Measurements from ENCODE around the gene FAM131A. TPM values are rescaled to one million over a fixed set of nuclear protein-coding genes. Genes with fewer than 3 reads are reported as not detected.

FAM131A gene
- polyA plus RNA-seq, 1 donor = 9.9 TPM

DNA sequence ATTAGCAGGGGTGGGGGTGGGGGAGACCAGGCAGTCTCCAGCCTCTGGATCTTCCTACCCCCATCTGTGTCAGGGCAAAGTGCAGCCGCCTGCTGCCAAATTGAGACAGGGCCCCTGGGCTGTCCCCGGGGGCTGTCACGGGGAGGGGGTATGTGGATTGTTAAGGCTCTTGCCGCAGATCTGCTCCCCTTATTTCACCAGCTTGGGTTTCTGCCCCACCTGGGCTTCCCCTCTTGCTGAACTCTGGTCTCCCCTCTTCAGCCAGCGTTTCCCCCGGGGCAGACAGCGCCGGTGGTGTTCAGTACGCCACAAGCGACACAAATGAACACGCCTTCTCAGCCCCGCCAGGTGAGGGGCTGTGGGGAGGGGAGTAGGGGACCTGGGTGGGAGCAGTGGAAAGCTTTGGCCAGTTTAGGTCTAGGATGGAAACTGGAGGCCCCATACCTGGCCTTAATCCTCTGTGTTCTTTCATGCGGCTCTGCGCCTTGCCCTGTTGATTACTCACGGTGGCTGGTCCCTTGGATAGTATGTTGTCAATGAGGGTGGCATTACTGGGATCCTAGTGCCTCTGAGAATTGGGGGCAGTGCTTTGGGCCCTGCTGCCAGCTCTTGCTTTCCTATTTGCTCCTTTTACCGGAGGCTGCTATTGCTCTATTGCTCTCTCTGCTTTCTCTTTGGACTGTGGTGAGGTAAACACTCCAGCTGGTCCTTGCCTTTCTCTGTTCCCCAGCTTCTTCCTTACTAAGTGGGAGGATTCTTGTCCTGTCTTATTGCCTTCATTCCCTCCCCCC lies 21.3 kb upstream of the FAM131A start:
- no peak for DNase-seq

DNA sequence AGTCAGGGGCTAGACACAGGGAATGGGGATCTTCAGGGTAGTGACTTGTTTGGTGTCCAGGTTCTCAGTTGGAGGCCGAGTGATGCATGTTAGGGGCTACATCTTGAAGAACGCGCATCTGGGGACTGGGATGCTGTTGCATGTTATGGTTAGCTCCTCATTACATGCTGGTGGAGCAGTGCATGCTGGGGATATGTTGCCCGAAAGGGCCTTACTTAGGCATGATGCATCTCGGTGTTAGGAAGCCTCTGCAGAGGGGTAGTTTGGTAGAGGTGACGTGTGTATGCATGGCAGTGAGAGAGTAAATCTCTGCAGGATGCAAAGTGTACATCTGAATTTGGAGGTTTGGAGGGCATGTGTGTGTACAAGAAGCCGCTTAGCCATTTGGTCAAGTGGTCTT lies 20.6 kb upstream of the FAM131A start:
- no peak for DNase-seq

- DNase-seq = no peak
Observed at GRCh38 chr3:184317201-184317600, 20.2 kb upstream of the FAM131A start.

DNA sequence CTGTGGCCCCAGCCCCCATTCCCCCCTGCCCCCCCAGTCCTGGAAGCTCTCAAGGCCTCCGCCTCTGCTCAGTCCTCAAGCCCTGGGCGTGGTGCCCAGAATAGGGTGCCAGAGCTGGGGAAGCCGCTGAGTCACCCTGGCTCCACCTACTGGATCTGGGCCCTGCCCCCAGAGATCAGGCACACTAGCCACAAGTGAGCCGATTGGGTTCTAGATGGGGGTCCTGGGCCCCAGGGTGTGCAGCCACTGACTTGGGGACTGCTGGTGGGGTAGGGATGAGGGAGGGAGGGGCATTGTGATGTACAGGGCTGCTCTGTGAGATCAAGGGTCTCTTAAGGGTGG lies 17.3 kb upstream of the FAM131A start:
- no peak for DNase-seq

DNA sequence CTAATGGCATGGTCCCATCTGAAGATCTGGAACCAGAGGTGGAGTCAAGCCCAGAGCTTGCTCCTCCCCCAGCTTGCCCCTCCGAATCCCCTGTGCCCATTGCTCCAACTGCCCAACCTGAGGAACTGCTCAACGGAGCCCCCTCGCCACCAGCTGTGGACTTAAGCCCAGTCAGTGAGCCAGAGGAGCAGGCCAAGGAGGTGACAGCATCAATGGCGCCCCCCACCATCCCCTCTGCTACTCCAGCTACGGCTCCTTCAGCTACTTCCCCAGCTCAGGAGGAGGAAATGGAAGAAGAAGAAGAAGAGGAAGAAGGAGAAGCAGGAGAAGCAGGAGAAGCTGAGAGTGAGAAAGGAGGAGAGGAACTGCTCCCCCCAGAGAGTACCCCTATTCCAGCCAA lies 15.7 kb upstream of the FAM131A start:
- no peak for DNase-seq

- no peak for DNase-seq
Observed at GRCh38 chr3:184322731-184323487, 14.5 kb upstream of the FAM131A start.

DNA sequence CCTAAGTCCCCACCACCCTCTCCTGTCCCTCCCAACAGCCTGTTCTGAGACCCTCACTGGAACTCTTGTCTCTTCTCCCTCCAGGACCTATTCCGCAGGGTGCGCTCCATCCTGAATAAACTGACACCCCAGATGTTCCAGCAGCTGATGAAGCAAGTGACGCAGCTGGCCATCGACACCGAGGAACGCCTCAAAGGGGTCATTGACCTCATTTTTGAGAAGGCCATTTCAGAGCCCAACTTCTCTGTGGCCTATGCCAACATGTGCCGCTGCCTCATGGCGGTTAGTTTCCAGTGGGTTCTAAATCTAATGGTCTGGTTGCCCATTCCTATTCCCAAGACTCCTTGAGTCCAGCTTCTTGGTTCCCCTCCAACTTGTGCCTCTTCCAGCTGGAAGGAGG lies 13.7 kb upstream of the FAM131A start:
- DNase-seq = no peak

GRCh38 chr3:184325269-184325668 lies 12.1 kb upstream of the FAM131A start:
- no peak for DNase-seq

GRCh38 chr3:184325715-184326369 lies 11.6 kb upstream of the FAM131A start:
- DNase-seq = no peak

GRCh38 chr3:184327171-184327570 lies 10.2 kb upstream of the FAM131A start:
- no peak for DNase-seq

DNA sequence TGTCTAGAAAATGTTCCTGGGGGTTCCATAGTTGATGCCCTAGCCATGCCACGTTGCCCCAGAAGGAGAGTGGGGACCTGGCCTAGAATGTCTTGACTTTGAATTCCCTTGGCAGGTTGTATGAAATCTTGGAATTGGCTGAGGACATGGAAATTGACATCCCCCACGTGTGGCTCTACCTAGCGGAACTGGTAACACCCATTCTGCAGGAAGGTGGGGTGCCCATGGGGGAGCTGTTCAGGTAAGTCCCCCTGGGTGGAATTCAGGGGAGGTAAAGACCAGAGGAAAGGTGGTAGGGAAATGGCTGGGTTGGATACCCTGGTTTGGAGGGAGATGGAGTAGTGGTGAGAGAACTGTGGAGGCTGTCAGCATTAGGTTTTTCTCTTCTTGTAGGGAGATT lies 8.9 kb upstream of the FAM131A start:
- DNase-seq = no peak

DNA sequence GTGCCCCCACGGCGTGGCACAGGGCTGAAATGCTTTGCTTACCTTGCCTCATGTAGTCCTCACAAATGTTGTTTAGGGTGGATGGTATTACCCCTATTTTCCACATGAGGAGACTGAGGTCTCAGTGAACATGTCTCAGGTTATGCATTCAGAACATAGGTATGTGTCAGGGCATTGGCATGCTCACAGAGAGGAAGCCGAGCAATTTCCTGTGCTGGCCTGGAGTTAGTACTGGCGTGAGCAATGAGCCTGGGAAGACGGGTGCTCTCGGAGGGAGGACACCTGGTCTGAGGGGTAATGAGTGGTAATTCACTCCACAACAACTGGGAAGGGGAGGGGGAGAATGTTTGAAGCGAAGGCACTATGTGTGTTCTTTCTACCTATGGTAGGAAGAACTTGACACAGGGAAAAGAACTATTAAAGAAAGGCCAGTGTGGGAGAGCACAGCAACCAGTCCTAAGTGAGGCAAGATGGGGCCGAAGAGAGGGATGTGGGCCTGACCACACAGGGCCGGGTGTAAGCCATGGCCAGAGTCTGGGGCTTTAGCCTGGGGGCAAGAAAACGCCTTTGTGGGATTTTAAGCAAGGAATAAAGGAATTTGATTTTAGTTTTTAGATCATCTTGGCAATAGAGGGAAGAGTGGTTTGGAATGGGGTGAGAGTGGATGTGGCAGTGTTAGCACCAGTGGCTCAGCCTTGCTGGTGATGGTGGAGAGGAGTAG lies 4.9 kb upstream of the FAM131A start:
- DNase-seq = no peak

DNA sequence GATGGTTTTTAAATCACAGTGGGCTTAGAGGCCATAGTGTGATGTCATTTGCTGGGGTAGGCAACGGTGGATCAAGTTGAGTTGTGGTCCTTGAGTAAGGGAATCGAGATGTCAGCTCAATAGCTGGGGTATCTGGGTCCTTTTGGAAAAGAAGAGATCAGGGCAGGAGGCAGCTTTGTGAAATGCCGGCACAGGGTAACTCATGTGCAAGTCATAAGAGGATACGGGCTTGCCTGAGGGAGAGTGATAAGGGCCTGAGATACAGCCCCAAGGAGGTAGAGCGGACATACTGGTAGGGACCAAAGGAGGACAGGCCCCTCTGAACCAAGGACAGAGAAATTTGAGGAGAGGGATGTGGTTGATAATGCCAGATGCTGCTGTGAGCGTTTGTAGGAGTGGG lies 4.2 kb upstream of the FAM131A start:
- DNase-seq = no peak

- DNase-seq = no peak
Observed at GRCh38 chr3:184333700-184334099, 3.7 kb upstream of the FAM131A start.

DNA sequence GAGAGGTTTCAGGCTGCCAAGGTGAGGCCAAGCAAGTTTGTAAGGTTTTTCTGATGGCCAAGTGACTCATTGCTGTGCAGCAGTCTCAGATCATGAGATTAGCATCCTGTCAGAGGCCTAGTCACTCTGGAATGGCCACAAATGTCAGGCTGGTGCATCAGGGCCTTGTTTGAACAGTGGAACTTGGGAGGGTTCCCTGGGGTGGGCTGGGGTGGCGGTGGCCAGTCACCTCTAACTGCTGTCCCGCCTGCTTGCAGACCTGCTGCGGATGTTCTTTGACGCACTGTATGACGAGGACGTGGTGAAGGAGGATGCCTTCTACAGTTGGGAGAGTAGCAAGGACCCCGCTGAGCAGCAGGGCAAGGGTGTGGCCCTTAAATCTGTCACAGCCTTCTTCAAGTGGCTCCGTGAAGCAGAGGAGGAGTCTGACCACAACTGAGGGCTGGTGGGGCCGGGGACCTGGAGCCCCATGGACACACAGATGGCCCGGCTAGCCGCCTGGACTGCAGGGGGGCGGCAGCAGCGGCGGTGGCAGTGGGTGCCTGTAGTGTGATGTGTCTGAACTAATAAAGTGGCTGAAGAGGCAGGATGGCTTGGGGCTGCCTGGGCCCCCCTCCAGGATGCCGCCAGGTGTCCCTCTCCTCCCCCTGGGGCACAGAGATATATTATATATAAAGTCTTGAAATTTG lies 2.8 kb upstream of the FAM131A start:
- no peak for DNase-seq

GRCh38 chr3:184335291-184335660 lies 2.1 kb upstream of the FAM131A start:
- no peak for DNase-seq

- peak; percentile 73 for DNase-seq
Observed at GRCh38 chr3:184335661-184336546, 1.5 kb upstream of the FAM131A start.

DNA sequence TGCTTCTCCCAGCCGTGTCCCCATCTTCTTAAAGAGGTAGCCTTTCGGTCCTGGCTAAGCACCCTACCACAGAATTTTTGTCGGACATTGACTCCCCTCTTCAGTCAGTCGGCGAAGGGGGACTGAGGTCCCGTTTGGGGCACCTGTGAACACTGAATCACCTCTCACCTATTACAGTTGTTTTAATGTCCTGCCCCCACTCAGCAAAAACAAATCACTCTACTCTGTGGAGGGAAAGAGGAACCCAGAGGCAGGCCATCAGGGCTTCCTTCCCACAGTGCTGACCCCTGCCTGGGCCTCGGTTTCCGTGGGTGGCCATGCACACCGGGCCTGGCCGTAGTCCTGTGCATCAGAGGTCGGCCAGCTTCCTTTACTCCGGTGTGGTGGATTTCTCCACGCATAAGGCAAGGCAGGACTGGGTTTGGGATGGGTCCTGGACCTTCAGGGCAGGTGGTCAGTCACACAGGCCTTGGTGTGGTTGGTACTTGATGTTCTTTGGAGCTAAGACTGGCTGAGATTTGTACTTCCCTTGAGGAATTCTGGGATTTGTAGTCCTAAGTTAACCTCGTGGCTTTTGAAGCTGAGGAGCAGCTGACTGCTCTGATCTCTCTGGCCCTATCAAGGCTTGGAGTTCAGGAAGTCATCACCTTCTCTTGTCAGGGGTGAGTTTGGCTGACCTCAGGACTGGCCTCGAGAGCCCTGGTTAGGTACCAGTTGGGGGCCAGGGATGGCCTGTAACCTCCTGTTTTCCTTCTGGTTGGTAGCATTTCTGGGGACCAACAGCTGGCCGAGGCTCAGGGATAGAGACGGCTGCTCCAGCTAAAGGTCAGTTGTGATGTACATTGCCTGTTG lies 627 bp upstream of the FAM131A start:
- peak; percentile 50 for DNase-seq

DNA sequence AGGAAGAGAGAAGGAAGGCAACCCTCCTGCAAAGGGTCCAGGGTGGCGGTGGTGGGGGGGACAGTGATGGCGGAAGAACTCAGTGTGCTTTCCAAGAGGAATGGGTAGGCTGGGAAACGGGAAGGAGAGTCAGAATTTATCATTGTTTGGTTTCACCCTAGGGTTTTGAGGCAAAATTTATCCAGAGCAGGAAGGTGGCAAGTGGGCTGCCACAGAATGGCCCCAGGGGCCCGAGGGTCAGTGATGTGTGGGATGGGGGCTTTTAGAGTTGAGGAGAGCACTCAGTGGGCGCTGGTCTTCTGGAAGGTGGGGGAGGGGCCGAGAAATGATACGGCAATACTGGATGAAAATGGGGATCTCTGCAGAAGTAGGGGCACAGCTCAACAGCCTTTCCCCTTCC lies 581 bp downstream of the FAM131A start:
- DNase-seq = no peak

GRCh38 chr3:184338511-184338945 lies 1.1 kb downstream of the FAM131A start:
- DNase-seq = peak; percentile 83
